ENCODE measurements around the gene NET1.
"Not testable (repeated sequence)": the region's sequence is repeated elsewhere in the genome, so short reads cannot be mapped to it uniquely, and the experiment has no call there.

NET1 gene

DNA sequence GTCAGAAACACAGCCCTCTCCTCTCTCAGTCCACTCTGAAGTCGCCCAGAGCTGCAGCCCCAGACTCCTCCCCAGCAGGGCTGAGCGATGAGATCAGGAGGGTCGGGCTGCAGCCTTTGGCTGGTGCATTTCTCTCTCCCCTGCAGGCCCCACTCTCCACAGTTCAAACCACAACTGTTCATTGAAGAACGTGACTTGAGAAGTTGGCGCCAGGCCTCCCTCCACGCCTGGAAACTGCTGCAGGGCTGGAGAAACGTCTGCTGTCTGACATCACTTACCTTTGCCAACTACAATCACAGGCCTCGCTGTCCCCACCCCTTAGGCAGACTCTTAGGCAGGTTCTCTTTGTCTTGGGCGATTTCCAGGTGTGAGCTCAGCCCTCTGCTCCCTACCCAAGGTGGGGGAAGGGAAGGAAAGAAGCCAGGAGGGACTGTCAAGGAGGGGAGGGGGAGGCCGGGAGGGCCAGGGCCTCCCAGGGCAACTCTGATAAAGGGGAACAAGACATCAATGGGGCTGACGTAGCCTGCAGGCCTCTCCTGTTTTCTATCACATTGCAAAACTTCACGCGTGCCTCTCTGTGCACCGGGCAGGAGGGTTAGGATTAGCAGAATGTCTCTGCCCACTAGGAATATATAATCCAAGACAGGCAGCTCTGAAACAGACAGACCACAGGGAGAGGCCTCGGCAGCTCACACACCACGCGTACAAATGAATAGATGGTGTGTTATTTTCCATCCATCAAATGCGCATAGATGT, 54.3 kb downstream of the NET1 start:
- no peak for DNase-seq

DNA sequence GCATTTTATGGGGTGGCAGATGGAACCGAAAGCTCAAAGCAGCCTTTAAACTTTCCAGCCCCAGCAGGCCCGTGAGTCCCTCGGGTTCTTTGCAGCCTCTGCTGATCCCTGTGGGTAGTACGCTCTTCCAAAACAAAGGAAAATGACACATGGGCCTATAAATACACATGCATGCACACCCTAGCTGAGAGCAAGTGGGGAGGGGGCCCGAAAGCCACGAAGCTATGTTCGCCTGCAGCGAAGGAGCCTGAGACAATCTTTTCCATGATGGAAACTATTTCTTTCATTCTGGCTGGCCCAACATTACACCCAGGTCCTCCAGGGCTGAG, 54.8 kb downstream of the NET1 start:
- DNase-seq = no peak

DNA sequence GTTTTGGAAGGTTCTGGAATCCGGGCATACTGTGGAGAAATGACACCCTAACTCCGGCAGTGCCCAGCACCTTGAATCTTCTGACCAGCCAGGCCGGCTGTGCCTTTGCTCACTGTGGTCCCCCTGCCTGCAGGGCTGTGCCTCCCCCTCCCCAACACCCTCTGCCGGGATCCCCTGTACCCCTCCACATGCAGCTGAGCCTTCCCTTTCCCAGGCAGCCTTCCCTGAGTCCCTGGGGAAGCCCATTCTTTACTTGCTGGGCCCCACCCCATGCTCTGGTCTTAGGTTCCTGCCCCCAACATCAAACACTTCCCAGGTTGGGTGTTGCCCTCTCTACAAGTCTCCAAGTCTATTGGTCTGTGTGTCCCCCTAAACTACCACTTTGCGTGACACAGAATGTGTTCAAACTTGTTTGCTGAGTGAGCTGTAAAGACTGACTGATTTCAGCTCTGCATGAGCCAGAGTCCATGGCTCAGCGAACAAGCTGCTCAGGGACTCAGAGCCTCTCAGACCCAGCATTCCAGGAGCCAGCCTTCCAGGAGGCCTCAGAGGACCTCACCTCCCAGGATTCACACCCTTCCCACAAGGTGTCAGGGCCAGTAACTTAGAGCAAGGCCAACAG, 55.4 kb downstream of the NET1 start:
- DNase-seq = no peak

DNA sequence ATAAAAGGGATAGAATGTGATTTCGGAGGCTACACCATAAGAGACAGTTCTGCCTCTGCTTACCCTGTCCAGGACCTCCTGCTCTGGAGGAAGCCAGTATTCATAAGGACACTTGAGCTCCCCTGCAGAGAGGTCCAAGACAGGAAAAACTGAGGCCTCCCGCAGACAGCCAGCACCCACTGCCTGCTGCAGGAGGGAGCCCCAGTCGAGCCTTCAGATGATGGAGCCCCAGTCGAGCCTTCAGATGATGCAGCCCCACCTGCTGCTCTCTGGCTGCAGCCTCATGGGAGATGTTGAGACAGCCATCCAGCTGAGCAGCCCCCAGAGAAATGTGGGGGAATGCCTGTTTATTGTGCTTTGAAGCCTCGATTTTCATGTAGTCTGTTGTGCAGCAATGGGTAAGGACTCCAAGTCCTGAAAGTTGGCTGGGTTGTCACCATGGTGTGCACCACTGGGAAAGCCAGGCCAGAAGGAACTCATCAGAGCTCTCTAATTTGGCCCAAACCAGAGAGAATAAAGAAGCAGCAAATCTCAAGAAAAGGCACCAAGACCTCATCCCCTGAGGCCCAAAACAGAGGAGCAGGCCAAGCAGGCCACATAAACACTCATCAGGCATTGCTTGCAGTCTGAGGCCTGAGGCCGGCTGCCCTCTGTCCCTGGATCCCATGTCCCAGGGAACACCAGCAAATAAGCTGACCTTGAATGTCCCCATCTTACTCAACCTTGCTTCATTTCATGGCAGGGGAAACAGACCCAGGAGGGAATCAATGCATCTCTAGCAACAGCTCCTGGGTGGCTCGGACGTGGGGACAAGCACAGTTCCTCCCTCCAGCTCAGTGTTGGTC, 56.1 kb downstream of the NET1 start:
- DNase-seq = no peak

DNA sequence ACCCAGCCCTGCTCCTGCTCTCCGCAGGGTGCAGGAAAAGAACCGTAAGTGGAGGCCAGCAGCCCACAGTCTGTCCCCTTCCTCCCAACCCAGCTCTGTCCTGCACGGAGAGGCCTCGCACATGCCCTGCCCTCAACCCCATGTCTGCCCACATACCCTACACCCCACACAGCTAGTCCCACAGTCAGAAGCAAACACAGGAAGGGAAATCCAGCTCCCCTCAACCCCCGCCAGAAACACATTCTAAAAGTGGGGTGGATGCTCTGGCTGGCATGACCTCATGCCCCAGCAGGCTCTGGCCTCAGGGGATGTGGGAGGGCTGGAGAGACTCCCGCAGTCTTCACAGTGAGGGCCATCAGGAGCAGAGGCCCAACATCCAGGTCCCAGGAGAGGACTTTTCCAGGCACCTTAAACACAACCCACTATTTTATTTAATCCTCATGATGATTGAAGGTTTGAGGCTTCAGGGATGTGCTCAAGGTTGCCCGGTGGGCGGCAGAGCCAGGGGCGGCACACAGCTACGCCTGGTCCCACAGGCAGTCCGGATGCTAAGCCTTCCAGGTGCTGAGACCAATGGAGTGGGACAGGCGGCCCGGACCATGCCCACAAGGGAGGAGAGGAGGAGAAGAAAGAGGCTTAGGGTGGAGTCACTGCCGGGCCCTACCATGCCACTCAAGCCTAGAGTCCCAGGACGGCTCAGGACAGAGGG, 57.1 kb downstream of the NET1 start:
- no peak for DNase-seq

DNA sequence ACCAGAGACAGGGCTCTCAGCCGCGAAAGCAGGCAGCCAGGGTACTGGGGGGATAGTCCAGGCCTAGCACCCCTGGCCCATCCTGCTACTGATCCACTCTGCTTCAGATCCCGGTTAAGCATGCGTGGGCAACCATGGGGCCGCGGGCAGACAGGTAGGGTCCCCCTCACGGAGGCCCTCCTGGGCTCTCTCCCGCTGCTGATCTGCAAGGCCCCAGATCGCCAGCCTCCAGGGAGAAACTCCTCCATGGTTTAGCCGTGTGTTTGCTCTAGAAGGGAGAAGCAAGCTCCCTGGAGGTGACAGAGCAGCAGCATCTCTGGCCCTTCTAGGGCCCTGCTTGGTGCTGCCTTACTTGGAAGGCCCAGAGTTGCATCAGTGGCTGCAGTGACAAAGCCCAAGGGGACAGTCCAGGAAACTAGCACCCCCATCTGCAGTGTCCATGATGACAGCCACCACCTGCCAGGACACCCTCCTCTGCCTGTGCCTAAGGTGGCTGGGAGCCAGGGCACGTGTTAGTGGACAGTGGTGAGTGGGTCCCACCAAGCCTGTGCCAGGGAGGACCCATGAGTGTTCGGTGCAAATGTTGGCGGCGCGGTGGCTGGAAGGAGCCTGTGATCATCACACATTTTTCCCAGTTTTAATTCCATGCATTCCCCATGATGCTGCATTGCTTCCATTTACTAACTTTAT, 57.9 kb downstream of the NET1 start:
- no peak for DNase-seq

DNA sequence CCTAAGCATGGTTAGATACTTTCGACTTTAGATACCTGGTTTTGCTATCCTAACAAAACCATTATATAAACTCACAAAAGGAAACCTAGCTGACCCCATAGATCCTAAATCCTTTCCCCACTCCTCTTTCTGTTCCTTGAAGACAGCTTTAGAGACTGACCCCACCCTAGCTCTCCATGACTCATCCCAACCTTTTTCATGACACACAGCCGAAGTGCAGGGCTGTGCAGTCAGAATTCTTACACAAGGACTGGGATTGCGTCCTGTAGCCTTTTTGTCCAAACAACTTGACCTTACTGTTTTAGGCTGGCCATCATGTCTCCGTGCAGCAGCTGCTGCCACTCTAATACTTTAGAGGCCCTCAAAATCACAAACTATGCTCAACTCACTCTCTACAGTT, 62.3 kb downstream of the NET1 start:
- not testable (repeated sequence) for DNase-seq

DNA sequence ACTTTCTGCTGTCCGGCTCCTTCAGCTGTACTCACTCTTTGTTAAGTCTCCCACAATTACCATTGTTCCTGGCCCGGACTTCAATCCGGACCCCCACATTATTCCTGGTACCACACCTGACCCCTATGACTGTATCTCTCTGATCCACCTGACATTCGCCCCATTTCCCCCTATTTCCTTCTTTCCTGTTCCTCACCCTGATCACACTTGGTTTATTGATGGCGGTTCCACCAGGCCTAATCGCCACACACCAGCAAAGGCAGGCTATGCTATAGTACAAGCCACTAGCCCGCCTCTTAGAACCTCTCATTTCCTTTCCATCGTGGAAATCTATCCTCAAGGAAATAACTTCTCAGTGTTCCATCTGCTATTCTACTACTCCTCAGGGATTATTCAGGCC, 62.7 kb downstream of the NET1 start:
- not testable (repeated sequence) for DNase-seq

DNA sequence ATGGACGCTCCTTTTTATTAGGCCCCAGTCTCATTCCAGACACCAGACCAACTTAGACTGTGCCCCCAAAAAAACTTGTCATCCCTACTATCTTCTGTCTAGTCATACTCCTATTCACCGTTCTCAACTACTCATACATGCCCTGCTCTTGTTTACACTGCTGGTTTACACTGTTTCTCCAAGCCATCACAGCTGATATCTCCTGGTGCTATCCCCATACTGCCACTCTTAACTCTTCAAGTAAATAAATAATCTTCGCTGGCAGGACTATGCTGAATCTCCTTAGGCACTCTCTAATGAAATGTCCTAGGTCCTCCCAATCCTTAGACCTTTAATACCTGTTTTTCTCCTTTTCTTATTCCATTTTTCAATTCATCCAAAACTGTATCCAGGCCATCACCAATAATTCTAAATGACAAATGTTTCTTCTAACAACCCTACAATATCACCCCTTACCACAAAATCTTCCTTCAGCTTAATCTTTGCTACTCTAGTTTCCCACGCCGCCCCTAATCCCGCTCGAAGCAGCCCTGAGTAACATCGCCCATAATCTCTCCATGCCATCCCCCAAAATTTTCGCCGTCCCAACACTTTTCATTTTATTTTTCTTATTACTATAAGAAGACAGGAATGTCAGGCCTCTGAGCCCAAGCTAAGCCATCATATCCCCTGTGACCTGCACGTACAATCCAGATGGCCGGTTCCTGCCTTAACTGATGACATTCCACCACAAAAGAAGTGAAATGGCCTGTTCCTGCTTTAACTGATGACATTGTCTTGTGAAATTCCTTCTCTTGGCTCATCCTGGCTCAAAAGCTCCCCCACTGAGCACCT, 63.8 kb downstream of the NET1 start:
- DNase-seq = not testable (repeated sequence)

DNA sequence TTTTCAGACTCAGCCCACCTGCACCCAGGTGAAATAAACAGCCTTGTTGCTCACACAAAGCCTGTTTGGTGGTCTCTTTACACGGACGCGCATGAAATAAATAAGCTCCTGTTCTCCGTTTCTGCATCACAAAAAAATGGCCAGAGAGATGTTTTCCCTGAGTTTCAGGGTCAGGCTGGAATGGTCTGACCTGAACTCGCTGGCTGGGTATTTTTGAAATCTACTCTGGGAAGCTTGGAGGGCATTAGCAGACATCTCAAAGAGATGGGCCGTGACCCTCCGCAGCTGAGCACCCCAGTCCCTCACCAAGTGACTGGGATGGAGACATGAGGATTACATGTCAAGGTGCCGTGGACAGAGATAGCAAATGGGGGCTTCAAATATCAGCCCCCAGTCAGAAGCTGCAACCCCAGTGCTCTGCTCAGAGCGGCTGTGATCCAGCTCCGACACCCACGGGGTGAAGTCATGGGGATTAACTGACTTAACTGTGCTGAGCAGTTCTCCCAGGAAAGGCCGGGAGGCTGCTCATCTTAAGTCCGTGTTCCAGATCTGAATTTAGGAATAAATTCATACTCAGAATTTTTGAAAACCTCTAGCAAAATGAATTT, 64.7 kb downstream of the NET1 start:
- DNase-seq = no peak

DNA sequence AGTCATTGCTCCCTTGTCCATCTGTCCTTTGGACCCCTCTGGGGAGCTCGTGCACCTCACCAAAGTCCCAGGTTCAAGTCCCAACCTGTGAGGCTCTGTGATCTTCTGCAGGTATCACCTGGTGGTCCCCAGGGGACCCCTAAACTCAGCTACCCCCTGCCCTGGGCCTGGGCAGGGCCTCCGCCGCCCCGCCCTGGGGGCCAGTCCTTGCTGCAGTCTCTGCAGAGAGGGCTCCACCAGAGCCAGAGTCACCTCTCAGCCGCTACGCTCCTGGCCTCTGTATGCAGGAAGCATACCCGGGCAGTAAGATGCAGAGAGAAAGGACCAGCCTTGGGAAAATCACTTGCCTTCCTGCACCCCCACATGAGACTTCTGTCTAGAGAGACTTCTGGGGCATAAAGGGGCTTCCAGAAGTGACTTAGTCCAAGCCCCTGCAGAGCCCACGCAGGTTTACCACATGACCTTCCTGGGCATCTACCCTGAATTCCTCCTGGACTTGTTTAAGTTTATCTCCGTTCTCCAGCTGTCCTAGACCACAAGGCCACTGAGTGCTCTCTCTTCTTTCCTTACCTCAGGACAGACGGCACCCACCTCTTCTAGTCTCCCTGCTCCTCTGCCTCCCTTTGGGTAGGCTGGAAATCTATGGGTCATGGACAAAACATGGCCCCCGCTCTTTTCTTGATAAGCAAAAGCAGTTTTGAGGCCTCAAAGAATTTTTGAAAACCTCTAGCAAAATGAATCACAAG, 65.8 kb downstream of the NET1 start:
- DNase-seq = no peak

DNA sequence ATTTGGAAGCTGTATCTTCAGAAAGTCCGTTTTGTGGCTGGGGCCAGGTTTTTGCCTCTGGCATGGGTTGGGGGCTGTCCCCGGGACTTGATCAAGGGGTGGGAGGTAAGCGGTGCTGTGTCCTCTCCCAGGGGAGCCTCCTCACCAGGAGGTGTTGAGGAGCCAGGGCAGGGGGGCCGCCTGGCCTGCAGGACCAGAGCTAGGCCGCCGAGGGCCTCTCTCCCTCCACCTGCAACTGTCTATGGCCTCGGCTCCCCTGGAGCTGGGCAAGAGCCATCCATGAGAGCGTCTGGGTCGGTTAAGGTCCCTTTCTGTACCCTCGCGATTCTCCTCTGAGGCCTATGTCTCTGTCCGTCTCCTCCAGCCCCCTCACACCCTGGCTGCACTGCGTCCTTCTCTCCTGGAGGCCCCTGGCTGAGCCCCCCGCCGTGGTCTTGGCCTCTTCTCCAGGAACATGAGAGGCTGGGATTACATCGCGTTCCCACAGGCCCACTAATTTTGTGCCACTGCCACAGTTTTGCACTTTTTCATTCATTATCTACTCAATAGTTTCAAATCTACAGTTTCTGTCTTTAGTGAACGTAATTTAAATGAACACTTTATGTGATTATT, 66.4 kb downstream of the NET1 start:
- DNase-seq = no peak

DNA sequence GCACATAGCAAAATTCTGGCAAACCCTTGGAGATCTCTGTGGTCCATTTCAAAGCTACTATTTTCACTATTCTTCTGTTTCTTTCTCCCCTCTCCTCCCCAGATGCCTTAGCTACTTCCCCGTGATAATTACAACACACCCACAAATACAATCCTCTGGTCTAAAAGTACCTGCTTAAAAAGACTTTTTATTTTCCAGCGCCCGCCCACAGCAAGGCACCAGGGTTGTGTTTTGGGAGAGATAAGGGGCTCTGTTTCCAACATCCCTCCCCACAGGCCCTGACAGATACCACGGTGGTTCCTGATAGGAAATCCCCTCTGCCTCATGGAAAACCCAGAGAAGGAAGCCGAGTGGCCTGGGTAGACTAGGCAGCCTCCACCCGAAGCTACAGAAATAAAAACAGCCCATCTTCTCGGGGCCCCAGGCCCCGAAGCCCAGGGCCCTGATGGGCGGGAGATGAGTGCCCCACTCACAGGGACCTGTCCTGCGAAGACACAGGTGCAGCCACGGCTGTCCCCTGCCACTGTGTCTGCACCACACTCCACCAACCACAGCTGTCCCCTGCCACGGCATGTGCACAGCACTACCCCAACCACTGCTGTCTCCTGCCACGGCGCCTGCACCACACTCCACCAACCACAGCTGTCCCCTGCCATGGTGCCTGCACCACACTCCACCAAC, 67.3 kb downstream of the NET1 start:
- DNase-seq = peak in 1 of 5 experiments; percentile 11

DNA sequence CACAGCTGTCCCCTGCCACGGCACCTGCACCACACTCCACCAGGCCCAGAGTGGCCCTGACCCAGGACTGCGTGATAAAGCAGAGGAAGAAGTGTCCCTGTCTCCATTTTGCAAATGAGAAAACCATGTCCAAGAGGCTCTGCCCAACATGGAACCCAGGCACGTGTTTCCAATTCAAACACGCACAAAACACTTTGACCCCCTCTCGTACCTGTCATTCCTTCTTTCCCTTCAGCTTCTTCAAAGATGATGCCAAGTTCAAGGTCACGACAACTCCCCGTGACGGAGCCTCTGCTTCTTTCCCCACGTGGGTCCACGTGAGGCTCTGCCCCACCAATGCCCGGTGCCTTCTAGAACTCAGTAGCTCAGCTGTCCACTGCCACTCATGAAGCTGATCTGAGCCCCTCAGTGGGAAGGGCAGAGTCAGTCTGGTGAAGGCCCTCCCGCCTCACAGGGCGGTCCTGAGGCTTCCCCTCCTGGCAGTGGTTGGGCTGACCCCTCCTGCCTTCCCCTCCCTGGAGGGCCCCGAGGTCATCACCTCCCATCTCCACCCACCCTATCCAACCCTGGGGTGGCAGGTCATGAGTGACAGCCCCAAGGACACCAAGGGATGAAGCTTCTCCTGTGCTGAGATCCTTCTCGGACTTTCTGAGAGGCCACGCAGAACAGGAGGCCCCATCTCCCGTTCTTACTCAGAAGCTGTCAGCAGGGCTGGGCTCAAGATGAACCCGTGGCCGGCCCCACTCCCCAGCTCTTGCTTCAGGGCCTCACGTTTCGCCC, 68.0 kb downstream of the NET1 start:
- DNase-seq = no peak

DNA sequence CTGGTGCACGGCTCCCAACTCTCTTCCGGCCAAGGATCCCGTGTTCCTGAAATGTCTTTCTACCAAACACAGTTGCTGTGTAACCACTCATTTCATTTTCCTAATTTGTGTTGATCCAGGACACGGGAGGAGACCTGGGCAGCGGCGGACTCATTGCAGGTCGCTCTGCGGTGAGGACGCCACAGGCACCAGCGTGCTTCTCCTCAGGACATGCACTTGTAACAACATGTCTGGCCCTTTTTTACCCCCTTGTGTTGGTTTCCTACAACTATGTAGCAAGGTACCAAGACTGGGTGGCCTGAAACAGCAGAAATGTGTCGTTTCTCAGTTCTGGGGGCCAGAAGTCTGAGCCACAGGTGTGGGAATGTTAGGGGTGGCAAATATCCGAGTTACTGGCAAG, 68.8 kb downstream of the NET1 start:
- DNase-seq = no peak

DNA sequence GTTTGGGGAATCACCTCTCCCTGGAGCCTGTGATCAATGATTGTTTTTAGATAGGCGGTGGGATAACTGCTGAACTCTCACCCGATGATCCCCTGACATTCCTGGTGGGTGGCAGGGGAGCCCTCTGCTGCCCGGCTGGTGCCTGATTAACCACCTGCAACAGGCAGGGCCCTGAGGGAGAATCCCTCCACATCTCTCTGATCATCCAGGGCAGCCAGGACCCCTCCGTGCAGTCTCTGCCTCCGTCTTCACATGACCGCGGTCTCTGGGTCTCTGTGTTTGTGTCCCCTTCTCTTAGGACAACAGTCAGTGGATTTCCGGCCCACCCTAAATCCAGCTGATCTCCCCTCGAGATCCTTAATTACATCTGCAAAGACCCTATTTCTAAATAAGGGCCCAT, 69.7 kb downstream of the NET1 start:
- DNase-seq = no peak

DNA sequence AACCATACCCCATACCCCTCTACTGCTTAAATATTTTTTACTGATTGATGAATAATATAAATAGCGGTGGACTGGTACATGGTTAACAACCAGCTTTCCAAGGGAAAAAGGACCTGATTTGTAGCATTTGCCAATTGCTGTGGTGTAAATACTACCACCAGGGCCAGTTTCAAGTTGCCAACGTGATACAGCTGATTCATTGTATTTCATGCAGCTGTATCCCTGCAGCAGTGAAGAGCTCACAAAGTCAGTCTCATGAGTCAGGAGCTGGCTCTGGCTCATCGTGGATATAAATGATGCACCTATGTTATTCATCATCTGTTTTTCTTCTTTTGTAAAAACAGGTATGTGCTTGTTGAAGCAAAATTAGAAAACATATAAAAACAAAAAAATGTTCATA, 71.8 kb downstream of the NET1 start:
- DNase-seq = no peak

DNA sequence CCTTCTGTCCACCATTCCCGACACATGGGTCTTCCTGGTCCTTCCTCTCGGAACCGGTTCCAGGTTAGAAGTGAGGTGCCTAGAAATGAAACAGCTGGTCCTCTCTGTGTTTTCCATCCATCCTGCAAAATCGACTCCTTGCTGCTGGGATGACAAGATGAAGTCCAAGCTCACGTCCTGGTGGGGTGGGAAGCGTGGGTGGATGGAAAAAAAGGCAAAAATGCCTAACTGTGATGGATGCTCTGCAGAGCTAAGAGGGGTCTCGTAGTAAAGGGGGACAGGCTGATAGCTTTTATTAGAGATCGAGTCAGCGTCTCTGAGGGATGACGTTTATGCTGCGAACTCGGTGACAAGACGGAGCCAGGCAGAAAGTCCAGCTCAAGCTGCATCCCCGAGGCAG, 72.9 kb downstream of the NET1 start:
- DNase-seq = no peak
